H1 (cell line): Measurements from ENCODE around the gene SLC6A20. TPM values are rescaled to one million over a fixed set of nuclear protein-coding genes. Genes with fewer than 3 reads are reported as not detected.

Experiments
- ATF3 ChIP-seq: IDR thresholded peaks from 2 replicates; pipeline ENCODE4 v1.6.1; 2011; ENCODE audit warnings: low read depth, mild to moderate bottlenecking, low read length; ENCODE audit not compliant: insufficient read depth
- EP300 ChIP-seq, 2 experiments: IDR thresholded peaks; 1 replicate in 1 of 2; 2 replicates in 1 of 2; pipeline ENCODE4 v1.6.1; 2011 to 2012; ENCODE audit warnings: low read depth in 2 of 2, low read length in 2 of 2, mild to moderate bottlenecking in 2 of 2, borderline replicate concordance in 1 of 2, inconsistent platforms in 1 of 2, moderate library complexity in 1 of 2
- JUN ChIP-seq: IDR thresholded peaks from 2 replicates; pipeline ENCODE4 v1.6.1; 2011; ENCODE audit warnings: low read depth, mild to moderate bottlenecking, improper control_type of control experiment, low read length
- RAD21 ChIP-seq, 2 experiments: IDR thresholded peaks in 1 of 2; conservative IDR thresholded peaks in 1 of 2; 2 replicates each; pipeline ENCODE4 v1.6.1; 2011; ENCODE audit warnings: low read depth in 2 of 2, low read length in 2 of 2, improper control_type of control experiment in 1 of 2, inconsistent platforms in 1 of 2, mild to moderate bottlenecking in 1 of 2, moderate library complexity in 1 of 2
- USF2 ChIP-seq: IDR thresholded peaks from 2 replicates; pipeline ENCODE4 v1.6.1; 2011; ENCODE audit warnings: low read length, improper control_type of control experiment
- polyA plus RNA-seq, 7 experiments: library from polyadenylated mRNA; depleted of rRNA in 3 of 7; stranded (reverse) in 5 of 7; unstranded in 2 of 7; fragments of >200 nt in 5 of 7; fragments of 200-250 nt in 2 of 7; gene quantifications; 1 replicate in 5 of 7; 2 replicates in 1 of 7; 4 replicates in 1 of 7; pipeline versions ENCODE4 v1.2.1 to v1.2.3, GENCODE V29; 2011 to 2013; ENCODE audit warnings: missing spikeins in 2 of 7, mixed read lengths in 2 of 7
- total RNA-seq: library from RNA; stranded (reverse); fragmentation: NEBNext Ultra II Directional; extraction: Animal tissue kit (Norgen Biotek cat#: 25700); gene quantifications from 2 replicates; pipeline ENCODE4 v1.2.1, GENCODE V29; 2021

SLC6A20 gene
- total and polyA plus RNA-seq, 2 of the 8 experiments (the other 6 are each of a cell fraction or from before 2014, with no cell fraction given): 0.05 TPM; not detected in 1

GRCh38 chr3:45793482-45794176 is 2.7 kb downstream of the SLC6A20 start (continued):
- TF ChIP-seq RAD21 (IDR thresholded peaks at IDR 0.05 in 1 of 2, conservative IDR thresholded peaks at IDR 0.05 in 1 of 2; ENCODE audit: low read depth in 2 of 2, low read length in 2 of 2) (no peak), JUN (no peak), ATF3 (no peak), EP300 (IDR thresholded peaks at IDR 0.05; ENCODE audit: borderline replicate concordance in 1 of 2, low read depth in 2 of 2, low read length in 2 of 2) (no peak), USF2 (no peak)
